Hematopoietic multipotent progenitor cell treated with erythropoietin and hydrocortisone succinate and interleukin-3 and kit ligand, for 15 days (in vitro differentiated cells): ENCODE data around the gene SND1.
"Not testable (repeated sequence)": the region's sequence is repeated elsewhere in the genome, so short reads cannot be mapped to it uniquely, and the experiment has no call there.

Source experiments
- DNase-seq: peaks from one replicate; pipeline ENCODE4 v3.0.0-alpha.2; 2015; ENCODE audit warnings: low spot score

Gene SND1

DNA sequence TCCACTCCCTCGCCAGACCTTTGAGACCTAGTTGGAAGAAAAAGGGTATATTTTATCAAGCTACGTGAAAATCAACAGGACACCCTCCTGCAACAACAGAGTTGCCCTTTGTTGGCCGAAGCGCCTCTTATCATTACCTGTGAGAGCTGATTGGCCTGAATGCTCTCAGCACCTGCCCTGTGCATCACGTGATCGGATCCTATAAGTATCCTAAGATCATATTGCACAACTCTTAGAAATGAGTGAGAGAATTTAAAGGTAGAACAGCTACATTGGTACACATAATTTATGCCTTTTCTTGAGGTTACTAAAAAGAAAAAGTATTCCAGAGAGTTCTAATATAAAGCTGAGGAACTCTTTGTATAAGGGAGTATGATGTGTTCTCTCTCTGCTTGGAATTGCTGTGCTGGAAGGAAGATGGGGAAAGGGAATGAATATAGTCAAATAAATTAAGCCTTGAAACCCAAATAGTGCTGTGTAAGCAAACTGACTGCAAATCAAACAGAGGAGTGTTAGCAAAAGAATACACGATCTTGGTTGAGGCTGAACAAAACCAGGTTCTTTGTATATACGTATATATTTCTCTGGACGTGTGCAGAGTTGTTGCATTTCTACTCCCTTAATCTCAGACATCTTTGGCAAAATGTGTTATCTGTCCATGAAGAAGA, 309.9 kb downstream of the SND1 start:
- no peak for DNase-seq

DNA sequence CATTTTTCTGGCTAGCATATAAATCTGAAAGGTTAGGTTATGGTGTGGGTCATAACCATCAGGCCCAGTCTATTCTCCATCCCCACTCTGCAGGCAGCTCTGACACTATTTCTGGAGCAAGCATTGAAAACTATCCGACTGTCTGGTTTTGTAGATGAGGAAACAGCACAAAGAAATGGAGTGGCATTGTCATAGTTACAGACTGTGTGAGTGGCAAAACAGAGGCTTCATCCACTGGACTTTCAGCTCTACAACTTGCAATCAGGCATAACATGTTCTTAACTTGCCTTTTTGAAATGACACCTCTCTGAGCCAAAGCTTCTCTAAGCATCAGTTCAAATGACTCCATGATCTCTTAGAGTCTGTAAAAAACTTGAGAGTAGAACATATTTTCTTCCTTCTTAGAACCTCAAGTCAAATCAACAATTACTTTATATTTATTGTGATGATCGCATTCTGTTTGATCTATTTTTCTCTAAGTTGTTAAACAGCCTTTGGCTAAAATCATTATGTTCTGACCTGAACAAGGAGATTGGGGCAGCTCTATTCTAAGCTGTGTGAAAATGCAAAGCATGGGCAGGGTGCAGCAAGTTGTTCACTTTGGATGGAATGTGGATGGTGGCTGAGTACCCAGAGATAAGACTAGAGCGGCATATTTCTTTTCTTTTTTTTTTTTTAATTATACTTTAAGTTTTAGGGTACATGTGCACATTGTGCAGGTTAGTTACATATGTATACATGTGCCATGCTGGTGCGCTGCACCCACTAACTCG, 310.8 kb downstream of the SND1 start:
- DNase-seq: no peak

DNA sequence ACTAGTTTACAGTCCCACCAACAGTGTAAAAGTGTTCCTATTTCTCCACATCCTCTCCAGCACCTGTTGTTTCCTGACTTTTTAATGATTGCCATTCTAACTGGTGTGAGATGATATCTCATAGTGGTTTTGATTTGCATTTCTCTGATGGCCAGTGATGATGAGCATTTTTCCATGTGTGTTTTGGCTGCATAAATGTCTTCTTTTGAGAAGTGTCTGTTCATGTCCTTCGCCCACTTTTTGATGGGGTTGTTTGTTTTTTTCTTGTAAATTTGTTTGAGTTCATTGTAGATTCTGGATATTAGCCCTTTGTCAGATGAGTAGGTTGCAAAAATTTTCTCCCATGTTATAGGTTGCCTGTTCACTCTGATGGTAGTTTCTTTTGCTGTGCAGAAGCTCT, 311.9 kb downstream of the SND1 start:
- not testable (repeated sequence) for DNase-seq

DNA sequence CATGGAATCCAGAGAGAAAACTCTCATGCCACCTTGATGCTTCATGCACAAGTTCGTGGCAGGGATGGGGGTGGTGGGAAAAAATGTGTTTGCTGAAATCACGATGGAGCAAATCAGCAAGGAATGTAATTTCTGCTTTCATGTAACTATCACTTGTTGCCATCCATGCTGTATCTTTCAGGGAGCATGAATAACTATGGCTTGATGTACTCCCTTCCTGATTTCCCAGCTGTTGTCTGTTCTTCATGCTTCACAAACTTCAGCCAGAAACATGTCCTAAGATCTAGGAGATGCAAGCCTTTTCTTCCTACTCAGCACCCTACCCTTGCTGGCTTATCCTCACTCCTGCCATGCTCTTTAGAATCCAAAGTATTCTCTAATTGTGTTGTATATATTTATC, 315.3 kb downstream of the SND1 start:
- DNase-seq: no peak

DNA sequence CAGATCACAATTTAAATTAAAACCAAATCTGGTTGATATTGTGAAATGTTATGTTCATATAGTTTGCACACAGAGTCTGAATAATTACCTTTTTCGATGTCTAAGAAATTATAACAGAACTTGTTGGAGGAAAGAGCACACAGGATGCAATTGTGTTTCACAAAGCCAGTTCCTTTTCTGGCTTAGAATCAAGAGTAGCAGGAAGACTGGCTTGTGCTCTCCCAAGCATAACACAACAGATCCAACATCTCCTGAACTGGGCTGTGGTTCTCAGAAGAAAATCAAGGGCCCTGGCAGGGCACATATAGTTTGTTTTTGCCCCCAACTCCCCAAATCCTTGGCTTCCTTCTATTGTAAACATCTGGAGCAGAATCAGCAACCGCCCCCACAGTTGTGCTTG, 316.6 kb downstream of the SND1 start:
- DNase-seq: no peak

DNA sequence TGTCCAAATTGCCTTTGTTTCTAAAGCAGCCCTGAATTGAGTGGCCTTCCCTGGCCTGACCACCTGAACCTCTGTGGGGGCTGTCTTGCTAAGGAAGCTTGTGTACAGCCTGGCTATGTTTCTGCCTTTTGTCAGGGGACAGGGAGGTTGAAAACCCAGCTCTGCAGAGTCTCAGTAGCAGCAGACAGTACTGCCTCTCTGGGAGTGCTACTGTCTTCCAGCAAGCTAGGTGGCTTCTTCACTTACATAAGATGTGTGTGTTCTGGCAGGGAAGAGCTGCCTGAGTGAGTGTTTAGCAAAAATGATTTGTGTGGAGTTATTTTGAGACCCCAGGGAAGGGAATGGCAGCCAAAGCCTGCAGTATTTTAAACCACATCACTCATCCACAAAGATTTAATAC, 321.8 kb downstream of the SND1 start:
- DNase-seq: no peak

DNA sequence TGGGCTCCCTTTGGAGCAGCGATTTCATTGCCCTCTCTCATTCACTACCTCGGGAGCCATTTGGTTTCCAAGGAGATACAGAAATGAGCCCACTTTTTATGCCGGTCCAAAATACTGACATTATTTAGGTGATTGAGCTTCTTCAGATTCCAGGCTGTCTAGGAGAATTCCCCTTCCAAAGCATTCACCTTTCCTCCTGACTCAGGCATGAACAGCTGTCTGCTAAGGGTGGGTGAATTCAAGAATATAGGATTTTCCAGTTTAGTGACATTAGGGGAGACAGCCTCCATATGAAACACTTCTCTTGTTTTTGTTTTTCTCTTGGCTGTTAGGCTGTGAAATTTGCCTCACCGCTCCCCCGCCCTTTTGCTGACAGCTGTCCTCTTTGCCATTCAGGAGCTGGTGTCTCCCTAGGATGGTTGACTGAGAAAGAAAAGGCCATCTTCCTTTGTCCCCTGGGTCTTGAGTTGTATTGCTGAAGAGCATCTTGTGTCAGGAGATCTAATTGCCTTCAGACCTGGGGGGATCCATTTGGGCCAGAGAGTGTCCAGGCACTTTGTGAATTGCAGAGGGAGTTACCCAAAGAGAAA, 322.5 kb downstream of the SND1 start:
- no peak for DNase-seq

DNA sequence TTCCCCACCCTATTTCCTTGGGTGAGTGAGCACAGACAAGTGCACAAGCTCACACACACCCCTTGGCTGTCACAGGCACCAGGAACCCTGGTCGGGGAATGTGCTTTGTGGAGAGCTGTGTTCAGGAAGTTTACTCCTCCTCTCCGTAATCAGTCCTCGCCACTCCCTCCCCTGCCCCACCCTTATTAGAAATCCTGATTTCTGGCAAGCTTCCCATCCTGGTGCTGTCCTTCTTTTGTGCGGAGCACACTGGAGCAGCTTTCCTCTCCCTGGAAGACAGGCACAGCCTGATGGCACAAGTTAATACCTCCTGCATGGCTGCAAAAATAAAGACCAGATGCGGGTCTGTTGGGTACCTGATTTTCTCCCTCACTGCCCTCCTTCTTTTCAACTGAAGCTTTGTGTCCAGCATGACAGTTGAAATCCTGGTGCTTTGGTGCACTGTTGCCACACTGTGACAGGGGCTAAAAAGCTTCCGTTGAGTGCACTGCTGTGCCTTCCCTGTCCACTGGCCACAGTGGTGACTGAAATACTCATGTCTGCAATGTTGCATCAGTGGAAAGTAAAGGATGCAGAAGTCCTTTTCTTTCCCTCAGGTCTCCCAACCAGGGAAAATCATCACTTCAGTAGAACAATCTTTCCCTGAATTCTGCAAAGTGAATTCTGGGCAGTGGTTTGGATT, 324.2 kb downstream of the SND1 start:
- no peak for DNase-seq

DNA sequence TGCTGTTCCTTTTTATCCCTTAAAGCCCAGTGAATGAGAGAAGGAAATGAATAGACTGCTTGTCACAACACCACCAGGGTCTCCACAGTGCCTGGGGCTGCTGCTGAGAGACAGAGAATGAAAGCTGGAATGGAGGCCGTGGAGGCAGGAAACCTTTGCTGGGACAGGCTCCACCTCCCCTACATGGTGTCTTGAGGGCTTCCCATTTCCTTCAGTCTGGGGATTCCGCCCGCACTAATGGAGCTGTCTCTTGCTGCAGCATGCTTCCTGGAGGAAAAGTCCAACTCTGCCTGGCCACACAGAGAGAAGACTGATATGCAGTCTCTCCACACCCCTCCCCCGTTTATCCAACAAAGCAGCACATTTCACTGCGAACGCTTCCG, 324.7 kb downstream of the SND1 start:
- no peak for DNase-seq

DNA sequence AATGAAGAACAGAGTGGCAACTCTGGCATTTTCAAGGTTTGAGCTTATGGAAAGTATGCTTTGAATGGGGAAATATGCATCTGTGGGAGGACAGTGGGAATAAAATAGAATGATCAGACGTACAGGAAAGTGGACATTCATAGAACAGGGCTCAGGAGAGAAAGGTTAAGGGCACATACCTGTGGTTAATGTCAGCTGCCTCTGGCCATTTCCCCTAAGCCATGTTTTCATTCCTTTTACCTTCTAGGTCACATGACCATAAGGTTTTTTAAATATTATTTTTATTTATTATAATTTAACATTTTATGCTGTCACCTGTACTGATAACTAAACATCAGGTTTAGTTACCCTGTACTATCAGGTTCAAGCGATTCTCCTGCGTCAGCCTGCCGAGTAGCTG, 326.4 kb downstream of the SND1 start:
- DNase-seq: no peak

DNA sequence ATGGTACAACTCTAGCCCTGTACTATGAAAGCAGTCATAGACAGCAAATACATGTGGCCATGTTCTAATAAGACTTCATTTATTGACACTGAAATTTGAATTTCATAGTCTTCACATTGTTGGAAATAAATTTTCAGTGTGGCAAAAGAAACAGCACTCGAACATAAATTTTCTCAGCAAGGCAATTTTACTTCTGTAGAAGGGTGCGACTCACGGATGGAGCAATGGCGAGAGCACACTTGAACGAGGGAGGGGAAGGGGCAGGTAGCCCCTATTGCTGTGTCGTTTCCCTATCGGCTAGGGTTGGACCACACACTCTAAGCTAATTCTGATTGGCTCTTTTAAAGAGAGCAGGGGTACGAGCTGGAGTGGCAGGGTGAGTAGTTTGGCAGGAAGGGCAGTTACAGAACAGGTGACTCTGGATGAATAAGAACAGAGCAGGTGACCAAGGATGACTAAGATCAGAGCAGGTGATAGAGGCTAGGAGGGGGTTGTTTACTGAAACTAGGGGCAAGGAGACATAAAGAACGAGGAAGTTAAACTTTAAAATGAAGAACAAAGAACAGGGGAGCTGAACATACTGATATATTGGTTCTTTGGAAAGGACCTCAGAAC, 327.2 kb downstream of the SND1 start:
- DNase-seq: no peak

DNA sequence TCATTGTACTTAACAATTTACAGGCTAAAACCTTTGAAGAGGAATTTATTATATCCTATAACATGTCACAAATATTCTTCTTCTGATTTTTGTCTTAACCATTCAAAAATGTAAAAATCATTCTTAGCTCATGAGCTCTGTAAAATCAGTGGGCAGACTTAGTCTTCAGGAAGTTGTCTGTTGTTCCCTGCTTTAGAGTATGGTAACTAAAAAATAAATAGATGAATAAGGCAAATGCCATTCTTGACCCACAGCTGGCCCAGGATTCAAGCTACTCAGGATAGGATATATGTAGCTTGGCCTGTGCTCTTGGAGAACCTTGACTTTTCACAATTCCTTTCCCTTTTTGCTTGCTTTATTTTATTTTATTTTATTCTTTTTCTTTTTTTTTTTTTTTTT, 327.7 kb downstream of the SND1 start:
- DNase-seq: no peak

DNA sequence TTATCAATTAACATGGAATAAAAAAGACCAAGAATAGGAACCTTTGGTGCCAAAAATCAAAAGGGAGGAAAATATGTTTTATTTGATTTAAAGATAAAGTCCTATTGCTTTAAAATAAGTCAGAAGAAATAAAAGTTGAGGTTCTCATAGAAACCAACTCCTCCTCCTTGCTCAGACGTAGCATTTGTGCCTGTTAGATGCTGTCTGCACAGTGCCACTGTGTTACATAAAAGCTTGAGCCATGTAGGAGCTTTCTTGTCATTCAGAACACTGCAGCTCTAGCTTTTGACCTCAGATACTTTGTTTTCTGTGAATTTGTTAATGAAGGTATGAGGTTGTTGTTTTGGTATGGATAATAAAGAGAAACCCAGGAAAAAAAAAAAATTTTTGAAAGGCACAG, 328.9 kb downstream of the SND1 start:
- no peak for DNase-seq

DNA sequence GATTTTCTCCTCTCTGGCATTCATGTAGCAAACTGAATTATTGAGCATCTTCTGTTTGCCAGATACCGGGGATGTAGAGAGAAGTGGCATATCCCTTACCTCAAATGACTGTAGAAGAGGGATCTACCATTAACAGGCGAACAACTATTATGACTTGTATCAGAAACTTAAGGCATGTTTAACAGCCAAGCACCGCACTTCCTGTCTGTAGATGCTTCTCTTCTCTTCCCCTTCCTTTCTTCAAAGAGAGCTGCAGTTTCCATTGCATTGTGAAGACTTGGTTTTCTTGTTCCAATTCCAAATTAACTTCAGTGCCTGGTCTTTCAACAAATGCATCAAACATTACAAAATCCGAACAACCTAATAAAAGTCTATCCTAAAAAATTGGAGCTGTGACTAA, 330.0 kb downstream of the SND1 start:
- no peak for DNase-seq

DNA sequence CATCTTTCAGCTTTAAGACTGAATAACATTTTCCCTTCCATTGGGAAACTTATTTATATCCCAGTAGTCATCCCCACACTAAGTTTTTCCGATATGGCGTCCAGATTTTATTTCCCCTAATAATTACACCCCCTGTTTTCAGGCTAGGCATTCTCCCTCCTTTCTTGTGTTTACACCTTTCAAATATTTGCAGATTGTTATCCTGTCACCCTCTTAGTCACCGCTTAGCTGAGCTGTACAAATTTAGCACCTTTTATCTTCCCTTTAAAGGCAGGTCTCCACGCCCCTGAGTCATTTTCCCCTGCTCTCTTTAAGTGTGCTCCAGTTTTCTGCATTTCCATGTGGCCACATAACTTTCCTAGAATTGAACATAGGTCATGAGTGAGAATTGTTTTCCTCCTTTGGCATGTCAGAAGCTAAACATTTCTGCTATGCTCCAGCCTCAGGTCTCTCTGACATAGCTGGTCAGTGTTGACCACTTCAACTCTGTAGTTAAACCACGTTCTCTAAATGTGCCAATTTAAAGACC, 331.9 kb downstream of the SND1 start:
- peak; percentile 22 for DNase-seq

DNA sequence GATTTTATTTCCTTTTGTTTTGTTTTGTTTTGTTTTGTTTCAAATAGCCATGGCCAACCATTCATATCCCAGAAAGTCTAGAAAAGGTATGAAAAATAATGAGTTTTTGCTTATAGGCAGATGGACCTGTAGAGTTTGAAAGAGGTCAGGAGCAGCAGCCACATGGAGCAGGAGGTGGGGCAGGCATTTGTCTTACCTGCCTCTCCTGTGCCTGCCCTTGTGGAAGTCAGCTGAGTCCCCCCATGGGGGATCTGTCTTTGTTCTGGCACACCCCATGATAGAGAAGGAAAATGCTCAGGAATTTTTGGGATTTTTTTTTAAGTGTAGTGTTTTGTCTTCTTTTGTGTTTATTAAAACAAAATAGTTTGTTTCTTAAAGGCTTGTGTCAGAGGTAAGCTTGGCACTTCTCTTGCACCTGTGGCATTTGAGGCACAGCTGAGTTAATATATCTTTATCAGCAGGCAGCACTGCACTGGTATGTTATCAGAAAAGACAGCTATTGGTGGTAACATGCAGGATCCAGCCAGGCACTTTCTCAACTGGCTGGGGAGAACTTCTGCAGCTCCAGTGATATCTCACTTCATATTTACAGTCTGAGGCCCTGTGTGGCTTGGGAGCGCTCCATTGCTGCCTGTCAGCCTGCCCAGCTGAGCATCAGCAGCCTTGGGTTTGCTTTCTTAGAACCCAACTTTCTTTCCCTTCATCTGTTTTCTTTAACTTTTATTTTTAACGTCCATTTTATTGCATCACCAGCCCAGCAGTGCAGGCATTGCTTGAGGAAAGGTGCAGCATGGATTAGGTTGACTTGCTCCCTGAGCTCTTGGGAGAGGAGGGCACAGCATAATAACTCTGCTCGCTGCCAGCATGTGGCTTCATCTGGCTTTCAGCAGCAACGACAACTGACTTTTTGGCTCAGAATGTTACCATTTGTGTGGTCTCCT, 334.9 kb downstream of the SND1 start:
- DNase-seq: peak; percentile 72

DNA sequence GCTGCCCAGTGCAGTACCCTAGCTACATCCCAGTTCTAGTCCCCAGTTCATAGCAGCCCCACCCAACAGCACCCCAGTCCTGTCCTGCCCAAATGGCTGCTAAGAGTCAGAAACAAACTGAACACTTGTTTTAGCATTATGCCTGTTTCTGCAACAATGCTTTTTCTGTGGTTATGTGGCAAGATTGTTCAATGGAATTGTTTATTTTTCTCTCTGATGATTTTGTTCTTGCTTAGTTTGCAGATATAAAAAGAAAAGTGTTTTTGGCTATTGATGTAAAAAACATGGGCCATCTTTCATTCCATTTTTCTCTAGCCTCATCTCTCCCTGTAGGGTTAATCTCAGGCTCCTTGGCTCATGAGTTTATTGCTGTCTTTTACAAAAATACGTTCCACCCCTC, 336.8 kb downstream of the SND1 start:
- DNase-seq: no peak

DNA sequence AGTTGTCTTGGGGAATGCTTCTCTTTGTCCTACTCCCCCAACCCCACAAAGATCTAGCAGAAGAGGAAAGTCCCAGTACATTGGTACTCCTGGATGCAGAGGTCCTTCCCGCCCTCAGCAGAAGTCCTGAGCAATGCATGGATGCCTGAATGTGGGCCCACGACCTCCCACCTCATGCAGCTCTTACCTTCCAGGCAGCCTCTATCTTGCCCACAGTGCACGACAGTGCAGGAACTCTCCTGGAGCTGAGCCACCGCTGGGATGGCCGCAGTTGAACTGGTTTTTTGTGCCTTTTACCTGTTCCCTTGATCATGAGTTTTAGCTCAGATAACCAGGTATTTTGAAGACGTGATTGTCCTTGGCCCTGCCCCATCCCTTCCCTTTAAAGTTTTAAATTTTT, 341.3 kb downstream of the SND1 start:
- no peak for DNase-seq

DNA sequence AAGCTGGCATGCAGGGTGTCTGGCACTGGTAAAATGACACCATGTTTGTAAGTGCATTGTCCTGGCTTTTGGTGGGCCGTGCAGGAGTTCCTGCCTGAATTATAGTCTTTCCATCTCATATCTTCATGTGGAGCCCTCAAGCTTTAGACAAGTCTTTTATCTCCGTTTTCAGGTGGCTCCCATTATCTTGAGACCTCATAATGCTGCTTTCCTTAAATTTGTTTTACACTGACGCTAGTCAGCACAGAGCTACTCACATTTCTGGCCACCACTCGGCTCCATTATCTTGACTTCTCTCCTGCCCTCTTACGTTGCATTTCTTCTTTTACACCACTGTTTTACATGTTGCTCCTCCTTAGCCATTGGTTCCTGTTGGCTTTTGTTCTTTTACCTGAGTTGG, 342.0 kb downstream of the SND1 start:
- no peak for DNase-seq

DNA sequence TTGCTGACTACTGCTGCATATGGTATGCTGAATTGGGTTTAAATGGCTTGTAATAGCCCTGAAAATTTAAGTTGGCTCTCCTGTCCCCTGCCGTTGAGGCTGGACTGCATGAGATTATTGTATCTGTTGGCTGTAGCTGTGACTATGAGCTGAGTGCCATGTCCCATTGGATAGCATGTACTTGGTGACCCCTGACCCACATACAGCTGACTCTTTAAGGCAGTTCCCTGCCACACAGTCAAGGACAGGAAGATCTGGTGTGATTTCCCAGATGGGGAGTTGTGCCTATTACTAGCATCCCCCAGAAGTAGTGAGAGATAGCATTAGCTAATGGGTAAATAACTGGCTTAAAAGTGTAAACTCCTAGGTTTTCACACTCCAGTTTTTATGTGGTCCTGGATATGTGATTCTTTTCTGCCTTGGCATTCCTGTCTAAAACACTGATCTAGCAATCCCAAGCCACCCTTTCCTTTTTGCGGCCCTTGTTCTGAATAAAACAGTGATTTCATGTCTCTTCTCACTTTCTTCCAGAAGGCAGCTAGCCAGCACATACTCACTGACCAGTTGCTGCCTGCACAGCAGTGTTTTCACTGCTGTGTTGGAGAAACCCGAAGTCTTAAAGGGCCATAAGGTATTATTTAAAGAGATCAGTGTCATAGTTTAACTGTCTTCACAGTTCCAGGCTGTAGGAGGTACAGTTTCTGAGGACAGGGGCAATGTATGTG, 343.3 kb downstream of the SND1 start:
- no peak for DNase-seq

DNA sequence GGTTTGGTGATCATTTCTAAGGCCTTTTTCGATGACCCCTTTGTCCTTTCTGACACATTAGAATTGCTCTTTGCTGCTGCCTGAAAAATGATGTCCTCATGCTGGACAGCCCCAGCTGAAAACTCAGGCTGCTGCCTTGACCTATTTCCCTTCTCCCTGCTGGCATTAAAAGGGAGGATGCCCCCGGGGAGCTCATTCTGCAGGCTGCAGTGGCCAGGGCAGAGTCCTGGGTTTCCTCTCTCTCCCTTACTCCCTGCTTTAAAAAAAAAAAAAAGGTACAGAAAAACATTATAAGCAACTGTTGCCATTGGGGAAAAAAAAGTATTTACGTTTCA, 343.9 kb downstream of the SND1 start:
- DNase-seq: no peak
